Measurements from ENCODE around the gene NETO2.
"Not testable (repeated sequence)": the region's sequence is repeated elsewhere in the genome, so short reads cannot be mapped to it uniquely, and the experiment has no call there.

NETO2 gene

GRCh38 chr16:47143677-47144558, at the start of gene NETO2:
TSS of gene NETO2 (minus strand) at chr16:47143945. CDS start at chr16:47143612, 333 bp downstream.
- H3K4me3 ChIP-seq (replicated peaks in 1 of 2; ENCODE audit: low read depth in 2 of 2, low read length in 2 of 2) = peak within 1 kb of the TSS; percentile 65 to 68
- DNase-seq (ENCODE audit: low read depth in 2 of 2) = peak; percentile 60 to 63
- TF ChIP-seq CTCF (IDR thresholded peaks at IDR 0.05; ENCODE audit: low read depth, low read length) = peak; percentile 77

- no peak overlapping the region for H3K4me3 ChIP-seq (replicated peaks in 1 of 2; ENCODE audit: low read depth in 2 of 2, low read length in 2 of 2)
- no peak for TF ChIP-seq CTCF (IDR thresholded peaks at IDR 0.05; ENCODE audit: low read depth, low read length)
- DNase-seq (ENCODE audit: low read depth in 2 of 2) = no peak
Measured at GRCh38 chr16:47182318-47182717, 38.6 kb upstream of the NETO2 start.

- DNase-seq (ENCODE audit: low read depth in 2 of 2); H3K4me3 ChIP-seq (replicated peaks in 1 of 2; ENCODE audit: low read depth in 2 of 2, low read length in 2 of 2): not testable (repeated sequence)
Measured at GRCh38 chr16:47181066-47181465, 37.3 kb upstream of the NETO2 start.

GRCh38 chr16:47180073-47180472, 36.3 kb upstream of the NETO2 start:
- DNase-seq (ENCODE audit: low read depth in 2 of 2) = no peak
- no peak overlapping the region for H3K4me3 ChIP-seq (replicated peaks in 1 of 2; ENCODE audit: low read depth in 2 of 2, low read length in 2 of 2)
- TF ChIP-seq CTCF (IDR thresholded peaks at IDR 0.05; ENCODE audit: low read depth, low read length) = no peak

GRCh38 chr16:47175152-47175551, 31.4 kb upstream of the NETO2 start:
- no peak for DNase-seq (ENCODE audit: low read depth in 2 of 2)
- H3K4me3 ChIP-seq (replicated peaks in 1 of 2; ENCODE audit: low read depth in 2 of 2, low read length in 2 of 2) = no peak overlapping the region
- no peak for TF ChIP-seq CTCF (IDR thresholded peaks at IDR 0.05; ENCODE audit: low read depth, low read length)

- TF ChIP-seq CTCF (IDR thresholded peaks at IDR 0.05; ENCODE audit: low read depth, low read length) = no peak
- no peak overlapping the region for H3K4me3 ChIP-seq (replicated peaks in 1 of 2; ENCODE audit: low read depth in 2 of 2, low read length in 2 of 2)
- no peak for DNase-seq (ENCODE audit: low read depth in 2 of 2)
Measured at GRCh38 chr16:47162670-47163420, 19.1 kb upstream of the NETO2 start.

GRCh38 chr16:47161464-47161863, 17.7 kb upstream of the NETO2 start:
- no peak overlapping the region for H3K4me3 ChIP-seq (replicated peaks in 1 of 2; ENCODE audit: low read depth in 2 of 2, low read length in 2 of 2)
- TF ChIP-seq CTCF (IDR thresholded peaks at IDR 0.05; ENCODE audit: low read depth, low read length) = no peak
- no peak for DNase-seq (ENCODE audit: low read depth in 2 of 2)

Measured in cardiac fibroblast (primary cell).